Common myeloid progenitor, CD34-positive (primary cell): ENCODE measurements around the gene PPP1R14D.

Source experiments
- CTCF ChIA-PET: fragments of 350-600 bp; sonication (Branson Sonifier 250); formaldehyde crosslinking; loops from one replicate; lab custom pipeline; 2021; ENCODE audit warnings: antibody characterized with exemption; lab: Charles Lee
- POLR2A ChIA-PET: fragments of 350-600 bp; sonication (Branson Sonifier 250); formaldehyde crosslinking; loops from one replicate; lab custom pipeline; 2021; ENCODE audit warnings: antibody characterized with exemption; lab: Charles Lee
- DNase-seq, 3 donors: peaks; one replicate each; pipeline versions ENCODE4 v3.0.0 to v3.0.0-alpha.2; 2013
- H3K27ac ChIP-seq, 2 experiments: 1 replicate in 1 of 2; 2 replicates in 1 of 2; pipeline ENCODE4 v1.7.0; 2013; ENCODE audit warnings: inconsistent platforms in 2 of 2, low read length in 2 of 2, mild to moderate bottlenecking in 2 of 2, low read depth in 1 of 2, moderate library complexity in 1 of 2; ENCODE audit not compliant: severe bottlenecking in 2 of 2, insufficient read depth in 1 of 2, poor library complexity in 1 of 2
- H3K27me3 ChIP-seq, 5 experiments: replicated peaks in 2 of 5; 1 replicate in 3 of 5; 2 replicates in 2 of 5; pipeline versions ENCODE4 v1.6.1 to v1.7.0; 2013; ENCODE audit warnings: low read length in 4 of 5, mild to moderate bottlenecking in 2 of 5, moderate library complexity in 2 of 5, inconsistent platforms in 1 of 5; ENCODE audit not compliant: insufficient read depth in 5 of 5, control insufficient read depth in 4 of 5
- H3K36me3 ChIP-seq, 4 experiments: 1 replicate in 2 of 4; 2 replicates in 2 of 4; pipeline versions ENCODE4 v1.6.1 to v1.7.0; 2013; ENCODE audit warnings: low read length in 3 of 4, control low read depth in 1 of 4, mild to moderate bottlenecking in 1 of 4; ENCODE audit not compliant: control insufficient read depth in 4 of 4, insufficient read depth in 4 of 4
- H3K4me1 ChIP-seq, 4 experiments: 1 replicate in 3 of 4; 2 replicates in 1 of 4; pipeline versions ENCODE4 v1.6.1 to v1.7.1; 2013; ENCODE audit warnings: low read length in 3 of 4, mild to moderate bottlenecking in 3 of 4, control low read depth in 1 of 4, inconsistent platforms in 1 of 4, moderate library complexity in 1 of 4; ENCODE audit not compliant: control insufficient read depth in 4 of 4, insufficient read depth in 4 of 4; ENCODE audit errors: control extremely low read depth in 1 of 4
- H3K4me3 ChIP-seq, 7 experiments: 1 replicate in 4 of 7; 2 replicates in 3 of 7; pipeline versions ENCODE4 v1.5.1 to v1.7.0; 2013; ENCODE audit warnings: mild to moderate bottlenecking in 7 of 7, low read length in 6 of 7, moderate library complexity in 6 of 7, inconsistent platforms in 2 of 7, low read depth in 2 of 7, control low read depth in 1 of 7; ENCODE audit not compliant: insufficient read depth in 4 of 7, control insufficient read depth in 1 of 7; ENCODE audit errors: extremely low read depth in 1 of 7
- H3K9me3 ChIP-seq, 5 experiments: 1 replicate in 4 of 5; 2 replicates in 1 of 5; pipeline versions ENCODE4 v1.6.1 to v1.7.1; 2013; ENCODE audit warnings: low read length in 4 of 5, mild to moderate bottlenecking in 2 of 5, inconsistent platforms in 1 of 5, low read depth in 1 of 5, moderate library complexity in 1 of 5; ENCODE audit not compliant: control insufficient read depth in 4 of 5, insufficient read depth in 2 of 5; ENCODE audit errors: control extremely low read depth in 1 of 5
- WGBS: methylation state at CpG from one replicate; pipeline ENCODE4 v1.1.5; 2013; ENCODE audit not compliant: insufficient coverage; 5-methylcytosine and 5-hydroxymethylcytosine counted together

The PPP1R14D gene

DNA sequence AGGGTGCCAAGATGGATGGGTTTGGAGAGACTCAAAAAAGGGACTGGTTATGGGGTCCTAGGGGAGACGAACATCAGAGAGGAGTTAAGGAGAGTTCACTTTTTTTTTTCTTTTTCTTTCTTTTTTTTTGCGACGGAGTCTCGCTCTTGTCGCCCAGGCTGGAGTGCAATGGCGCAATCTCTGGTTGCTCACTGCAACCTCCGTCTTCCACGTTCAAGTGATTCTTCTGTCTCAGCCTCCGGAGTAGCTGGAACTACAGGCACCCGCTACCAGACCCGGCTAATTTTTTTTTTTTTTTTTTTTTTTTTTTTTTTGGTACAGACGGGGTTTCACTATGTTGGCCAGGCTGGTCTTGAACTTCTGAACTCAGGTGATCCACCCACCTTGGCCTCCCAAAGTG, 16.5 kb upstream of the PPP1R14D start:
- DNase-seq: no peak
- ChIA-PET CTCF (interaction anchor here (0.9 to 7.6 kb wide), 5 partner anchors 13 to 56 kb away, joined by 3 to 78 read pairs (median 4); no protein-coding TSS in a partner anchor), POLR2A (interaction anchor here (0.8 kb wide), 1 partner anchor 132 kb away, joined by 3 read pairs; no protein-coding TSS in a partner anchor)
- Histone ChIP-seq H3K4me1 (peaks cover 7 to 48% (median 42%) of the 10 kb centered on the region in 4 experiments), H3K9me3 (no peaks in the 10 kb centered on the region), H3K4me3 (peak overlapping the region; percentile 56 to 84 (median 66)), H3K27me3 (peaks cover 0 to 5% (median 0%) of the 10 kb centered on the region in 5 experiments), H3K27ac (no peak overlapping the region), H3K36me3 (peaks cover 0 to 4% (median 0%) of the 10 kb centered on the region in 4 experiments)
- 26% methylated on average over 6 of the region's 12 CpGs for WGBS

- H3K4me1 ChIP-seq: peaks cover 7 to 48% (median 42%) of the 10 kb centered on the region in 4 experiments
- DNase-seq: peak in 2 of 3 donors; percentile 77 to 81
- WGBS: 0% methylated on average over 18 of the region's 28 CpGs
- peaks cover 0 to 4% (median 0%) of the 10 kb centered on the region in 4 experiments for H3K36me3 ChIP-seq
- POLR2A ChIA-PET: interaction anchor here (0.8 kb wide), 1 partner anchor 132 kb away, joined by 3 read pairs; no protein-coding TSS in a partner anchor
- H3K9me3 ChIP-seq: no peaks in the 10 kb centered on the region
- CTCF ChIA-PET: interaction anchor here (0.9 to 7.6 kb wide), 7 partner anchors 8 to 56 kb away, joined by 3 to 78 read pairs (median 4); no protein-coding TSS in a partner anchor
- peak overlapping the region; percentile 56 to 84 (median 66) for H3K4me3 ChIP-seq
- peaks cover 0 to 5% (median 0%) of the 10 kb centered on the region in 5 experiments for H3K27me3 ChIP-seq
- no peak overlapping the region for H3K27ac ChIP-seq
Observed at GRCh38 chr15:40844696-40845030, 16.2 kb upstream of the PPP1R14D start.

GRCh38 chr15:40843885-40844695, 15.6 kb upstream of the PPP1R14D start, which contains the start of gene SPINT1:
Gene SPINT1, plus strand, starts transcription at chr15:40844048. Its CDS starts 507 bp downstream, at chr15:40844555.
- POLR2A ChIA-PET: no interaction called here
- DNase-seq: peak in 2 of 3 donors; percentile 24 to 54

GRCh38 chr15:40843261-40843884, 14.9 kb upstream of the PPP1R14D start:
- Histone ChIP-seq H3K4me1 (peaks cover 7 to 48% (median 42%) of the 10 kb centered on the region in 4 experiments), H3K4me3 (peak overlapping the region in 6 of 7 experiments; percentile 56 to 84 (median 70)), H3K27me3 (peaks cover 0 to 5% (median 0%) of the 10 kb centered on the region in 5 experiments), H3K27ac (no peak overlapping the region), H3K9me3 (no peaks in the 10 kb centered on the region), H3K36me3 (no peaks in the 10 kb centered on the region)
- DNase-seq: no peak
- ChIA-PET POLR2A (no interaction called here), CTCF (interaction anchor here (1.0 to 7.6 kb wide), 5 partner anchors 9 to 30 kb away, joined by 3 to 78 read pairs (median 4); no protein-coding TSS in a partner anchor)
- 40% methylated on average over 27 of the region's 34 CpGs for WGBS

More at GRCh38 chr15:40843885-40844695, 15.6 kb upstream of the PPP1R14D start, which contains the start of gene SPINT1:
- peaks cover 0 to under 1% (median 0%) of the 10 kb centered on the region in 4 experiments for H3K36me3 ChIP-seq
- CTCF ChIA-PET: interaction anchor here (0.9 to 7.6 kb wide), 8 partner anchors 8 to 57 kb away, joined by 3 to 78 read pairs (median 4); no protein-coding TSS in a partner anchor
- peaks cover 0 to 5% (median 0%) of the 10 kb centered on the region in 5 experiments for H3K27me3 ChIP-seq
- peaks cover 7 to 48% (median 42%) of the 10 kb centered on the region in 4 experiments for H3K4me1 ChIP-seq
- 0% methylated on average over 69 of the region's 89 CpGs for WGBS
- no peaks in the 10 kb centered on the region for H3K9me3 ChIP-seq
- H3K4me3 ChIP-seq: peak within 1 kb of the TSS; percentile 56 to 84 (median 66)
- no peak within 1 kb of the TSS for H3K27ac ChIP-seq

- H3K27me3 ChIP-seq: peaks cover 0 to 5% (median 0%) of the 10 kb centered on the region in 5 experiments
- H3K9me3 ChIP-seq: no peaks in the 10 kb centered on the region
- peaks cover 2 to 32% (median 28%) of the 10 kb centered on the region in 4 experiments for H3K4me1 ChIP-seq
- H3K4me3 ChIP-seq: no peak overlapping the region
- POLR2A ChIA-PET: no interaction called here
- DNase-seq: no peak
- H3K36me3 ChIP-seq: no peaks in the 10 kb centered on the region
- 100% methylated on average over 1 of the region's 2 CpGs for WGBS
- no peak overlapping the region for H3K27ac ChIP-seq
- CTCF ChIA-PET: interaction anchor here (1.5 to 7.6 kb wide), 2 partner anchors 10 to 16 kb away, joined by 3 to 78 read pairs; no protein-coding TSS in a partner anchor
Observed at GRCh38 chr15:40841741-40842140, 13.2 kb upstream of the PPP1R14D start.

DNA sequence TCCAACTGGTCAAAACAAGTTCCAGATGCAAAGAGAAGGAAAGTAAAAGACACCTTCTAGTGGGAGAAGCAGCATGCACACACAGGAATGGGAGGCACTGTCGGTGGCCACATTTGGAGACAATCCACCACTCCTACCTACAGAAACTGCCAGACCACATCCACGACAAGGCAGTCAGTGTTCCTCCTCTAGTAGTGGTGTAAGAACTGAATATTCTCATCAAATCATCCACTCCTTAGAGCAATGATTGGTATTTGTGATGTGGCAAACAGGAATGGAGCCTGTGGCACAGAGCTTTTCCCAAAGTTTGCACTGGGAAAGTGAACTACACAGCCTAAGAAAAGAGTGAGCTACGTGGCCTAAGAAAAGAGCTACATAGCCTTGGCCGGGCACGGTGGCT, 10.2 kb upstream of the PPP1R14D start:
- WGBS: 80% methylated on average over 1 of the region's 5 CpGs
- Histone ChIP-seq H3K36me3 (no peaks in the 10 kb centered on the region), H3K4me1 (peaks cover 0 to 4% (median 0%) of the 10 kb centered on the region in 4 experiments), H3K27ac (no peak overlapping the region), H3K27me3 (peaks cover 0 to 5% (median 0%) of the 10 kb centered on the region in 5 experiments), H3K4me3 (no peak overlapping the region), H3K9me3 (no peaks in the 10 kb centered on the region)
- no peak for DNase-seq
- CTCF ChIA-PET: interaction anchor here (0.8 to 1.3 kb wide), 2 partner anchors 18 to 19 kb away, joined by 4 to 6 read pairs; no protein-coding TSS in a partner anchor
- POLR2A ChIA-PET: no interaction called here
